GM19468 (cell line): Measurements from ENCODE around the gene MADCAM1.
"Not testable (repeated sequence)": the region's sequence is repeated elsewhere in the genome, so short reads cannot be mapped to it uniquely, and the experiment has no call there.

Source experiments
- ATAC-seq: cut with Tn5 transposase; IDR thresholded peaks from one replicate; pipeline ENCODE4 v1.9.1; 2021; ENCODE audit warnings: mild to moderate bottlenecking, moderate library complexity, moderate number of reproducible peaks; ENCODE audit not compliant: unreplicated experiment; ENCODE audit errors: extremely low read depth

The MADCAM1 gene

GRCh38 chr19:496112-496665, at the start of gene MADCAM1:
TSS of gene MADCAM1 (plus strand) at chr19:496486. CDS start at chr19:496500, 14 bp downstream.
- no peak for ATAC-seq

GRCh38 chr19:447064-447426, 49.2 kb upstream of the MADCAM1 start:
- no peak for ATAC-seq

- ATAC-seq: no peak
Measured at GRCh38 chr19:447816-448560, 48.3 kb upstream of the MADCAM1 start.

GRCh38 chr19:449916-450315, 46.4 kb upstream of the MADCAM1 start:
- ATAC-seq: no peak

GRCh38 chr19:450912-451481, 45.3 kb upstream of the MADCAM1 start:
- not testable (repeated sequence) for ATAC-seq

- ATAC-seq: no peak
Measured at GRCh38 chr19:452829-453228, 43.5 kb upstream of the MADCAM1 start.

- ATAC-seq: no peak
Measured at GRCh38 chr19:453606-454005, 42.7 kb upstream of the MADCAM1 start.

- ATAC-seq: no peak
Measured at GRCh38 chr19:455031-455705, 41.1 kb upstream of the MADCAM1 start.

GRCh38 chr19:455851-456546, 40.3 kb upstream of the MADCAM1 start:
- ATAC-seq: no peak

GRCh38 chr19:456547-457110, 39.7 kb upstream of the MADCAM1 start:
- ATAC-seq: no peak

- no peak for ATAC-seq
Measured at GRCh38 chr19:457636-458035, 38.6 kb upstream of the MADCAM1 start.

- no peak for ATAC-seq
Measured at GRCh38 chr19:458091-459042, 37.9 kb upstream of the MADCAM1 start.

- no peak for ATAC-seq
Measured at GRCh38 chr19:459724-460511, 36.4 kb upstream of the MADCAM1 start.

- no peak for ATAC-seq
Measured at GRCh38 chr19:460877-461720, 35.2 kb upstream of the MADCAM1 start, which contains the start of gene SHC2. TSS of gene SHC2 (minus strand) at chr19:461033. CDS start at chr19:460996, 37 bp downstream.

GRCh38 chr19:461721-462551, 34.4 kb upstream of the MADCAM1 start:
- no peak for ATAC-seq

GRCh38 chr19:463483-464207, 32.6 kb upstream of the MADCAM1 start:
- ATAC-seq: no peak
